Measurements from ENCODE around the gene ARL17B.
"Not testable (repeated sequence)": the region's sequence is repeated elsewhere in the genome, so short reads cannot be mapped to it uniquely, and the experiment has no call there.

DNA sequence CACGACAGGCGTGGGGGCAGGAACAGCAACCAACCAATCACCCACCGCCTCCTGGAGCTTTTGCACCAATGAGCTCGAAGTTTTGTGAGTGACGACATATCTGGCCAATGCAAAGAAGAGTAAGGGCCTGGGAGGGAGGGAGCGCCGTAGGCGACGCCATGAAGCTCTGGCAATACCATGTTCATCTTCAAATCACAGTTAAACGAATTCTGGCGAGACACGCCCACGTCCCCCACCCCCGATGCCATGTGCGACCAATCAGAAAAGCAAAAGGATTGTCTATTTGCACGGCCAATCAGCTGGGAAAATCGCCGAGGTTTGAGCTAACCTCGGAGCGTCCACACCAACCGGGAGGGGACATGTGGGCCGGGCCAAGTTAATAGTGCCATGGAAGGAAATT is at the start of gene ARL17B:
- not testable (repeated sequence) for TF ChIP-seq KLF7 (tag by site-specific recombination; IDR thresholded peaks at IDR 0.05; ENCODE audit: borderline replicate concordance); ZNF692 (tag by site-specific recombination; IDR thresholded peaks at IDR 0.05); CTCF (tag by site-specific recombination; IDR thresholded peaks at IDR 0.05); ZNF658 (tag by site-specific recombination; IDR thresholded peaks at IDR 0.05); ZSCAN30 (tag by site-specific recombination; IDR thresholded peaks at IDR 0.05); ZNF335 (tag by site-specific recombination; conservative IDR thresholded peaks at IDR 0.05); ZNF600 (tag by site-specific recombination; IDR thresholded peaks at IDR 0.05); SP7 (tag by site-specific recombination; IDR thresholded peaks at IDR 0.05); HOXD13 (CRISPR knock-in tag; IDR thresholded peaks at IDR 0.05; ENCODE audit: borderline replicate concordance)
- TF ChIP-seq, protein P1, sequence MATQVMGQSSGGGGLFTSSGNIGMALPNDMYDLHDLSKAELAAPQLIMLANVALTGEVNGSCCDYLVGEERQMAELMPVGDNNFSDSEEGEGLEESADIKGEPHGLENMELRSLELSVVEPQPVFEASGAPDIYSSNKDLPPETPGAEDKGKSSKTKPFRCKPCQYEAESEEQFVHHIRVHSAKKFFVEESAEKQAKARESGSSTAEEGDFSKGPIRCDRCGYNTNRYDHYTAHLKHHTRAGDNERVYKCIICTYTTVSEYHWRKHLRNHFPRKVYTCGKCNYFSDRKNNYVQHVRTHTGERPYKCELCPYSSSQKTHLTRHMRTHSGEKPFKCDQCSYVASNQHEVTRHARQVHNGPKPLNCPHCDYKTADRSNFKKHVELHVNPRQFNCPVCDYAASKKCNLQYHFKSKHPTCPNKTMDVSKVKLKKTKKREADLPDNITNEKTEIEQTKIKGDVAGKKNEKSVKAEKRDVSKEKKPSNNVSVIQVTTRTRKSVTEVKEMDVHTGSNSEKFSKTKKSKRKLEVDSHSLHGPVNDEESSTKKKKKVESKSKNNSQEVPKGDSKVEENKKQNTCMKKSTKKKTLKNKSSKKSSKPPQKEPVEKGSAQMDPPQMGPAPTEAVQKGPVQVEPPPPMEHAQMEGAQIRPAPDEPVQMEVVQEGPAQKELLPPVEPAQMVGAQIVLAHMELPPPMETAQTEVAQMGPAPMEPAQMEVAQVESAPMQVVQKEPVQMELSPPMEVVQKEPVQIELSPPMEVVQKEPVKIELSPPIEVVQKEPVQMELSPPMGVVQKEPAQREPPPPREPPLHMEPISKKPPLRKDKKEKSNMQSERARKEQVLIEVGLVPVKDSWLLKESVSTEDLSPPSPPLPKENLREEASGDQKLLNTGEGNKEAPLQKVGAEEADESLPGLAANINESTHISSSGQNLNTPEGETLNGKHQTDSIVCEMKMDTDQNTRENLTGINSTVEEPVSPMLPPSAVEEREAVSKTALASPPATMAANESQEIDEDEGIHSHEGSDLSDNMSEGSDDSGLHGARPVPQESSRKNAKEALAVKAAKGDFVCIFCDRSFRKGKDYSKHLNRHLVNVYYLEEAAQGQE (tag by site-specific recombination; IDR thresholded peaks at IDR 0.05), result not testable (repeated sequence)
- TF ChIP-seq, protein P2, sequence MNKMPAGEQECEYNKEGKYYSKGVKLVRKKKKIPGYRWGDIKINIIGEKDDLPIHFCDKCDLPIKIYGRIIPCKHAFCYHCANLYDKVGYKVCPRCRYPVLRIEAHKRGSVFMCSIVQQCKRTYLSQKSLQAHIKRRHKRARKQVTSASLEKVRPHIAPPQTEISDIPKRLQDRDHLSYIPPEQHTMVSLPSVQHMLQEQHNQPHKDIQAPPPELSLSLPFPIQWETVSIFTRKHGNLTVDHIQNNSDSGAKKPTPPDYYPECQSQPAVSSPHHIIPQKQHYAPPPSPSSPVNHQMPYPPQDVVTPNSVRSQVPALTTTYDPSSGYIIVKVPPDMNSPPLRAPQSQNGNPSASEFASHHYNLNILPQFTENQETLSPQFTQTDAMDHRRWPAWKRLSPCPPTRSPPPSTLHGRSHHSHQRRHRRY (tag by site-specific recombination; IDR thresholded peaks at IDR 0.05), result not testable (repeated sequence)

Measured in HEK293 (cell line).